Fibroblast of skin of right biceps (primary cell): ENCODE results near the gene TAAR9.
A peak's percentile ranks its signal among the peaks of the same experiment; 100 is the strongest.

Experiments
- DNase-seq: peaks from one replicate; pipeline ENCODE4 v3.0.0-alpha.2; 2013

The TAAR9 gene, protein sequence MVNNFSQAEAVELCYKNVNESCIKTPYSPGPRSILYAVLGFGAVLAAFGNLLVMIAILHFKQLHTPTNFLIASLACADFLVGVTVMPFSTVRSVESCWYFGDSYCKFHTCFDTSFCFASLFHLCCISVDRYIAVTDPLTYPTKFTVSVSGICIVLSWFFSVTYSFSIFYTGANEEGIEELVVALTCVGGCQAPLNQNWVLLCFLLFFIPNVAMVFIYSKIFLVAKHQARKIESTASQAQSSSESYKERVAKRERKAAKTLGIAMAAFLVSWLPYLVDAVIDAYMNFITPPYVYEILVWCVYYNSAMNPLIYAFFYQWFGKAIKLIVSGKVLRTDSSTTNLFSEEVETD

DNA sequence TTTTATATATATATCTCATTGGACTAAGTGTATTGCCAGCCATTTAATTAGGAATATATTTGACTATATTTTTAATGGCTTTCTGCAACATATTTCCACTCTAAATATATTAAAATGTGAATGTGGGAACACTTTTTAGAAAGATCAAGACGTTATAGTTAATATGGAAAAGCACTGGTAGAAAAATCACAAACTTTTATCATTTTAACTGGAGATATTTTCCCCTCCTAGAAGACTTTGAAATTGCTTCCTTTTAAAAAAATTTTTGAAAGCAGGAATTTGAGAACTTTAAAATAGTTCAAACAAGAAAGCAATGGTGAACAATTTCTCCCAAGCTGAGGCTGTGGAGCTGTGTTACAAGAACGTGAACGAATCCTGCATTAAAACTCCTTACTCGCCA is at the start of gene TAAR9:
TSS of gene TAAR9 (plus strand) at position 301 of the 400 bp plus-strand sequence. CDS start at position 314, 13 bp downstream.
- DNase-seq = no peak

DNA sequence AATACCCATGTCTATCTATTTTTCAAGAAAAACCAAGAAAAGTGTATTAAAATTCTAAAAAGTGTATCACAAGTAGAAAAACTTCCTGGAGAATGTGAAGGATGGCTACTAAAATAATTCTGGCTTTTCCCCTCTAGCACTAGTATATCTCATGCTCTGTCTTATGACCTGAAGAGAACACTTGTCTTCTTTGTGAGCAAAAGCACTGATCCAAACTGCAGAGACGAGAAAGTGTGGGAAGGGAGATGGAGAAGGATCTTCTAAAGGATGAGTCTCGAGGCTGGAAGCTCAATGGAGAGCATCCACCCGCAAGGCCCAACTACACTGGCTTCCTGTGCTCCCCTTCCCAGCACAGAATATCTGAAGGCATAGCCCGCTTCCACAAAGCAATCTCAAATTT is 48.7 kb upstream of the TAAR9 start:
- DNase-seq = no peak

DNA sequence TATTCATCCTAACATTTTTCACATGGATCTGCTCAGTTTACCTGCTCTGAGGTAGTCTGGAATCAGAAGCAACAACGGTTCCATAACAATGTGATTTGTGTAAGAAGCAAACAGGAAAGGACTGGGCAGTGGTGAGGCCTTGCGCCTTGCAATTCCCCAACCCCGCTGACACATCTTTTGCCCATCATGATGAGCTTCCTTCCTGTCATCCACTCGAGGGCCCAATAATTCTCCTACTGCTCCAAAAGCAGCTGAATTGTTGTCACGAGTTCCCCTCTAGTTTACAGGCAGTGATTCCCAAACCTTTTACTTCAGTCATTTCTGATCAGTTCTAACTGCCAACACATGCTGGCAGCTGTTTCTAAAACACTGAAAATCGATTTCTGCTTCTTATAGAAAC is 48.1 kb upstream of the TAAR9 start:
- DNase-seq = peak; percentile 31

DNA sequence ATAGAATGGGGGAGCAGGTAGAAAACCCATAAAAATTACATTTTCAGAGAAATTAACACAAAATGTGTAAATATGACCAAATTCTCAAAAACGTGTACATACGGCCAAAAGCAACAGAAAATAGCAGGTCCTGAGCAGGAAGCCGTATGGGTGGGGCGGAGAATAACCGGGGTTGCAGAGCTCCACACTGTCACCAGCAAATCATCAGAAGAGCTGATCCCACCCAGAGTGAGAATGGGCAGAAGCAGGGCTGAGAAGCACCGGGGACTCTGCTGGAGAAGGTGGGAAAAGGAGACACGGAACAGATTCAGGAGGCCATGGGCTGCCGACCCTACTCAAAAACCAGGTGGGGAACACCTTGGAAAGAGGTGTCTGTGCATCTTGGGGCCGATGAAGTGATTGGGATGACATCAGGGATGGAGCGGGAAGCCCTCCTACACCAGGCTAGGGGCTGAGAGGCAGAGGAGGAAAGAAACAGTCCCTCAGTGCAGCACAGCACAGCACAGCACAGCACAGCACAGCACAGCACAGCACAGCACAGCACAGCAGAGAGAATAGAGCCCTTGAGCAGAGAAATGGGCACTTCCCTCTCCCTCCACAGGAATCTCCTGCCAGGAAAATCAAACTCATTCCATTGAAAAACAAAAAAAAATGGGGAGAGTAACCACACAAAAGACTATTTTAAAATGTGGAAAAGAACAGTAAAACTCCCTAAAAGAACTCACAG is 47.4 kb upstream of the TAAR9 start:
- DNase-seq = no peak

DNA sequence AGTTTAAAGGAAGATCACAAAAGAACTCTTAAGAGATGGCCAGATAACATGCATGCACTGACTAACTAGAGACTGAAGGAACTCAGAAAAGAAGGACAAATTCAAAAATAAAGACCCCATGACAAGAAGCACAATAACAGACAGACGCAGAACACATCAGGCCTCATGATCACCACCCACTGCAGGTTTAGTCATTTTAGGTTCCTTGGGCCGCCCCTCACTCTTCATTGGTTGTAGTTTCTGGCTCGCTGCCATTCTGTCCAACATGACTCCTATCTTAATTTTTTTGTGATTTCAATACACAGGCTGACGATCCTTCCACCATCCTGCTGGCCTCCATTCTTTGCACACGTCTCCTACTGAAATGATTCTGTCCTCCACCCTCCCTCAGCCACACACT is 46.8 kb upstream of the TAAR9 start:
- DNase-seq = peak; percentile 65

DNA sequence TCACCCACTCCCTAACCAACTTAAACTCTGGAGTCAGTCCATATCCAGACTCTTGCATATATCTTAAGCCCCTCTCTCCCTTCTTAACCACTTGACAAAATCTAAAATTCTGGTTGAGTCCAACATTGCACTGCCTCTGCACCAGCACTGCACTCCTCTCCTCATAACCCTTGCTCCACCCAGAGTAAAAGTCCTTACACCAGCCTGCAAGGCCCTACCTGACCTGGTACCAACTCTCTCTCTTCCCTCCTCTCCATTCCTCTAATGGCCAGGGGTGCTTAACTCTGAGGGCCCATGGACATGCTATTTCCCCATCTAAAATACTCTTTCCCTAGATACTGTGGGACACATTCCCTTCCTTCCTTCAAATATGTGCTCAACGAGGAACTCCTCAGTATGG is 46.2 kb upstream of the TAAR9 start:
- DNase-seq = no peak

DNA sequence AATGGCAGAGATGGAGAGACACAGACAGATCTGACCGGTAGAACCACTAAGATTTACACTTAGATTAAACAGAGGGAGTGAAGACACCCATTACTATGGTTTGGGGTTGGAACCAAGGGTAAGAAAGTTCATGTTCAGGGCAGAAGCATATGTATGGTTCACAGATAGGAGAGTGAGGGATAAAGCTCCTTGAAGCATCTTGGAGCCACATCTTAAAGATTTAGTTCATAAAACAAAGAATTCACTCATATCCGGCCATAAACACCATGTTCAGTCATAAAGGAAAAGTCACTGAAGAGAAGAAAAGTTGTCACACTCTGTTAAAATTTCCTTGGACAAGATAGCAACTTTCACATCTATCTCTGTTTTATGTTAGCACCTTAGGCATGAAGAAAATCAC is 43.1 kb upstream of the TAAR9 start:
- DNase-seq = no peak

DNA sequence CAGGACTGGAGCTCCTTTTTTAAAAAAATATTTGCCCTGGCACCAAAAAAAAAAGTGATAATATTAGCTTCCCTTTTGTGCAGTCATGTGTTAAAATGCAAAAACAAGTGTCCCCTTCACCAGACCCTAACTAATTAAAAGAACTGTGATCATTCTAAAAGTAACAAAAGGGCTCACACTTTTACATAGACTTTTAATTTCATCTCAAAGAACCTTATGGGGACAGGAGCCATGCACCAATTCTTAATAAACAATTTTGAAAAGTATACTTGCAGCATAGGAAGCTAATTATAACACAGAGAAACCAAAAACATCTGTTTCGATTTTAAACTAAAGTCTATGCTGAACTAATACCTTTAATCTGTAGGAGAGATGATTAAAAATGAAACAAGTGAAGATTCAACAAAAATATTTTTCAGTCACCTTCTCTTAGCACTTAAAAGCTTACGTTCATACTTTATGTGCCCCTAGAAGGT is 42.4 kb upstream of the TAAR9 start:
- DNase-seq = no peak

DNA sequence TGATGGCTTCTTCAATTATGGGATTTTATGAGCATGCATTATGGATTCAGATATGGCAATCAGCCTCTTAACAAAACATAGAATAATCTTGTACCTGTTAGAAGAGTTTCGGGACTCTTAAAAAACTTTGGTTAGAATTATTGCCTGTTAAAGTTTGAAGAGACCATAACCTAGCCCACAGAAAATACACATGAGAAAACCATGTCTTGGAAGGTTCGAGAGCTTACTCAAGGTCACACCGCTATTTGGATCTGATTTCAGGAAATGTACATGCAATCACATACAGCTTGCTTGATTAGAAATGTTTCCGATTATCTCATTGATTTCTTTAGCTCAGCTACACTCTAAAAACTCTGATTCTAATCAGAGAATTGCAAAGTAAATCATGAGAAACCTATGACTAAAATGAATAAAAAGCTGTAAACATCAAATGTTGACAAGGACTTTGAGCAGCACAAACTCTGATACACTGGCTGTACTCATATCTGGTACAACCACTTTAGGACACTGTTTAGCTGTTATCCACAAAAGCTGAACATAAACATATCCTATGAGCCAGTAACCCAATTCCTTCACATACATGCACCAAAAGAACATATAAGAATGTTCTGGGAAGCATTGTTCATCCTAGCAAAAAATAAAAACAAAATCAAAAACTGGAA is 41.4 kb upstream of the TAAR9 start:
- DNase-seq = no peak

DNA sequence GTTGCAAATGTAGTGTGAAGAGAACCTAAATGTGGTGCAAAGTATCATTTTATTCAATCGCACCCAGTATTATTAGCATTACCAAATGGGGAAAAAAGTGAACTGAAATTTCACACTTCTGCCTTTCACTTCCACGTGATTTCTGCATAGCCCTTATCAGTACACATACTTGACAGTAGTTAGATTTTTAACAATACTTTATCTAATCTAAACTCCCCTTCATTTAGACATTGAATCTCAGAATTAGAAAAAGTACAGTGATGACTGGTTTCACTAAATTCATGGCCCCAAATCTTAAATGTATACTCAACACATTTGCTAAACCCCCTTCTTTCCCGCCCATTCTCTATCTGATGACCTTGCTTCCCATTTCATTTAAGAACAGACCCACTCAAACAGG is 39.4 kb upstream of the TAAR9 start:
- DNase-seq = no peak

DNA sequence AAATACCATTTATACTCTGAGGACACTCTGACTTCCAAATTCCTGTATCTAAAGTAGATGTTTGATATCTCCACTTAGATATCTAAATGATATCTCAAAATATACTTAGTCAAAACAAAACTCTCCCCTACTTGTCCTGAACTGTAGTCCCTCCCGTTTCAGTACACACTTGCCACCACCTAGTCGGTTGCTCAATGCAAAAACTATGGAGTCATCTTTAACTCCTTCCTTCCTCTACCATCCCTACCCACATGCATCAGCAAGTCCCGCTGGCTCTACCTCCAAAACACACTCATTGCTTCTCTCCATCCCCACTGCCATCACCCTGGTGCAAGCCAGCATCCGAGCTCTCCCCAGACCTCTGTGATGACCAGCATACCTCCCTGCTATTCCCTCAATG is 38.3 kb upstream of the TAAR9 start:
- no peak for DNase-seq

DNA sequence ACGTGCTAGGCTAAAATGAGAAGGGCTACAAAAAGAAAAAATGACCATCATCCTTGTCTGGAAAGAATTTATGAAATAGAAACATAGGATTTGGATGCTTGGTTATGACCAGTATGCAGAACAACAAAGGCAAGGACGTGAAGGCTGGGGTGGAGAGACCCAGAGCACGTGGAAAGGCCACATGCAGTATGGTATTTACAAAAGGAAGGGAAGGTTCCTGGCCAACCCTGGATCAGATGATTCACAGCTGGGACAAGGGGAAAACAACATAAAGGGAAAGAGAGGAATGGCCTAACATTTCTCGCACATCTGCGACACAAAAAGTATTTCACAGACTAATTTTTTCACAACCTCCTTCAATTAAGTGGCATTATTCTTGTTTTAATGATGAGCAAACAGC is 33.3 kb upstream of the TAAR9 start:
- DNase-seq = no peak

DNA sequence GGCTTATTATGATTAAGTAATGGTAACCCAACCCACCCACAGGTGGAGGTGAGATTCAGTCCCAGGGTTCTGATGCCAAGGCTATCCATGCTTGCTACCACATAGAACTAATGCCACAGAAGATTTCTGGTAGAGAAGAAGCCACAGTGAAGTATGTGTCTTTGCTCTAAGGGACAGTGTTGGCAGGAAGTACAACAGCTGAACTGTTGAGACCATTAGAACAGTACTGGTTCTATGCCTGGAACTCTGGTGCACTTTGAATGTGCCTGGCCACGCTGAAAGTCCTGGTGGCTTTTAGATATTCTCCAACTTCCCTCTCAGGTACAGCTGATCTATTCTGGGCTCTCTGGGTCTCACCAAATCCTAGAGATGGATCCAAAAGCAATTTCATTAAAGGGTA is 32.9 kb upstream of the TAAR9 start:
- no peak for DNase-seq

DNA sequence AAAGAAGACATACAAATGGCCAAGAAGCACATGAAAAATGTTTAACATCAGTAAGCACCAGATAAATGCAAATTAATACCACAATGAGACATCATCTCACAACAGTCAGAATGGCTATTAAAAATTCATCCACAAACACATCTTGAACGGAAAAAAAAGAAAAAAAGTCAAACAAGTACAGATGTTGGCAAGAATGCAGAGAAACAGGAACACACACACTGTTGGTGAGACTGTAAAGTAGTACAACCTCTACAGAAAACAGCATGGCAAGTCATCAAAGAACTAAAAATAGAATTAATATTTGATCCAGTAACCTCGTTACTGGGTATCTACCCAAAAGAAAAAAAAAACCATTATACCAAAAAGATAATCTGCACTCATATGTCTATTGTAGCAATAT is 31.6 kb upstream of the TAAR9 start:
- no peak for DNase-seq

DNA sequence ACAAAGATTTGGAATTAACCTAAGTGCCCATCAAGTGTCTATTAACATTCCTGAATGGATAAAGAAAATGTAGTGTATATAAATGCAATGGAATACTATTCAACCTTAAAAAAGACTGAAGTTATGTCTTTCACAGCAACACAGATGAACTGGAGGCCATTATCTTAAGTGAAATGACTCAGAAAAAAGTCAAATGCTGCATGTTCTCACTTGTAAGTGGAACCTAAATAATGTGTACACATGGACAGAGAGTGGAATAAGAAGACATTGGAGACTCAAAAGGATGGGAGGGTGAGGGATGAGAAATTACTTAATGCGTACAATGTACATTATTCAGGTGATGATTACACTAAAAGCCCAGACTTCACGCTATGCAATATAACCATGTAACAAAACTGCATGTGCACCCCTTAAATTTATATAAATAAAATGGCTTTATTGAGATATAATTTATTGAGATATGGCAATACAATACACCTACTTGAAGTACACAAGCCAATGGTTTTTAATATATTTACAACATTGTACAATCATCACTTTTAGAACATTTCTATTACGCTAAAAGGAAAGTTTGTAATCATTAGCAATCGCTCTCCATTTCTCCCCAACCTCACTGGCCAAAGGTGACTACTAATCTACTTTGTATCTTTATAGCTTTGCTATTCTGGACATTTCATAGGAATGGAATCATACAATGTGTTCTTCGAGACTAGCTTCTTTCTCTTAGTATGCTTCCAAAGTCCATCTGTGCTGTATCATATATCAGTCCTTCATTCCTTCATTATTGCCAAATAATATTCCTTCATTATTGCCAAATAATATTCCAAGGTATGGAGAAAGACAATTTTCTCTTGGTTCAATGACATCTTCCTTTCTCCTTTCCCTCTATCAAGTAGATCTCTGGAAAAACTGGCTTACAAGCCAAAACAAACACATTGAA is 30.9 kb upstream of the TAAR9 start:
- DNase-seq = no peak

DNA sequence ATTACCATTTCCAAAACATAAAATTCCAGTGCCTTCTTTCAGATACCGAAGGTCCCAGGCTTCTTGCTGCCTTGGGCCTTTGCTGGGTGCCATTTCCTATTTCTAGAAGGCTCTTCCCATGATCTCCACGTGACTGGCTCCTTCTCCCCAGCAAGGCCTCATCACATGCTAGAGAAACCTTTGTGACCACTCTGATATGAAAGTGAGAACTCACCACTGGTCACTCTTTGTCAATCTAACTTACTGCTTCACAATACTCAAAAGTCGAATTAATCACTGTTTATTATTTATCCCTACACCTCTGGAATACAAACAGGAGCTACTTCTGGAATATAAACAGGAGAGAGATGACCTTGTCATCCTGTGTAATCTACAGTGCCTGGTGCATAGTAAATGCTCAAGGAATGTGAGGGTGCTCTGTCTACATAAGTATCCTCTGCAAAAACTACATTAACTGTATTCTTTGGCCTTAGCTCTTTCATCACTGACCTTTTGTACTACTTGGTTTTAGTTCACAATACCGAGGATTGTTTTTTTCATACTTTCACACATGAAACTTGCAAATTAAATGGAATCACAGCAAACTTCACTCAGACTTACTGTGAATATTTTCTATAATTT is 26.8 kb upstream of the TAAR9 start:
- no peak for DNase-seq

DNA sequence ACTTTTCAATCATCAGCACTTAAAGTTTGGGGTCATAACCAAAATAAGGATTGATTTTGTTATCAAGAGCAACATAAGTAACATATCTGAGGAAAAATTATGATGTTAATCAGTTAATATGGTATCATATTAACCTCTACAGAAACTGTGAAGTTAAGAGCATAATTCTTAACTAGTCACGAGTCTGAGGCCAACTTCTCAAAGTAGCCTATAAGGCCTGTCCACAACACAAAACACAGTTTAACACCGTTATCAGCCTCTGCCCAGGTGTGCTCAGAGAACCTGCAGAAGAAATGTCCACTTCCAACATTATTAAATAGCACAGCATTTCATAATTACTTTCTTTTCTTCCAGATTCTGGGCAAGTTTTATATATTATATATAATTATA is 26.3 kb upstream of the TAAR9 start:
- no peak for DNase-seq

DNA sequence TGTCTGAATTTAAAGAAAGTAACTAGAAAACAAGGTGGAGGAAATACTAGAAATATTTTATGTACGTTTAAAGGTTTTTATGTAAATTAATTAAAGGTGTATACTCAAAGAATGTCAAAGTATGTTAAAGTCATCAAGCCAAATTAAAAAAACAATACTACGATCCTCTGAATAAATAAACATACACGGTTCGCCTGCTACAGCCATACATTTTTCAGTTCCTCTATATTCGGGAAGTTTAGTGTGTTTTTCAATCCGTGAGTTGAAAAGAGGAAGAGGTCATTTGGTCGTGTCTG is 25.8 kb upstream of the TAAR9 start:
- DNase-seq = no peak

DNA sequence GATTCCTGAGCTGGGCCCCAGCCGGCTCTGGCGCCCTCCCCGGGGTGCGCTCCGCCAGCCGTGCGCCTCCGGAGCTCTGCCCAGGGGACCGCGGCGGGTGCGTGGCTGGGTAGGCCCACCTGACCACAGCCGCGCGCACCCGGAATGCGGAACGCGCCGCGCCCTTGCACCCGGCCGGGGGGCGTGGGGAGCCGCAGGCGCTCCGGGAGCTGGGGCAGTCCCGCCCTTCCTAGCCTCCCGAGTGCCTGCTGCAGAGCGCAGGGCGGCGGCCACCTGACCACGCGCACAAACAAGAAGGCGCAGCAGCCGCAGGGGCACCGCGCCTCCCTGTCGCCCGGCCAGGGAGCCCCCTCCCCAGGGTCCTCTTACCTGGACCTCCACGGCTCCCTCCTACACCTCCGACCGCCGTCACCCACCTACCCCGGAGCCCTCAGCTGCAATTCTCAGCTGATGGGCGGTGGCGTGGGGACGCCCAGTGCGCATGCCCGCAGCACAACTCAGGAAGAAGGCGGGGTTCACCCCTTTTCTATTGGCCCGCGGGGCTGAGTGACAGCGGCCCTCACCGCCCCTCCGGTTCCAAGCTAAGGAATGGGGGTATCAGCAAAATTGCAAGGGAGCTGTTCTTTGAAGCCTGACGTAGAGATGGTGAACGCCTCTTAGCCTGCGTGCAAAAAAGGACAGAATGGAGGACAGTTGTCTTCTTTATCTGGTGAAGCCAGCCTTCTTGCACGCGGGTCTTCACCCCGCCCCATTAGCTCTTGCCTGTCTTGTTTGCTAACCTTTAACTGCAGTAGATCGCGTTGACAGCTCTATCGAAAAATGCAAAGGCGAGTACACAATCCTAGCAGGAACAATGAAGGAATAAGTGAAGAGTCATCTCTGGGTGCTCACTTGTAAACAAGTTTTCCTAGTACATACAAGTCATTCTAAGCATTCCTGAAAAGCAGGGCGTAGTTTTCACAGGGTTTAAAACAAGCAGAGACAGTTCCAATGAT is 25.1 kb upstream of the TAAR9 start, which contains the start of gene STX7:
TSS of gene STX7 (minus strand) at position 479 of the 995 bp plus-strand sequence. CDS start 9,586 bp downstream, outside the sequence.
- peak; percentile 85 for DNase-seq

DNA sequence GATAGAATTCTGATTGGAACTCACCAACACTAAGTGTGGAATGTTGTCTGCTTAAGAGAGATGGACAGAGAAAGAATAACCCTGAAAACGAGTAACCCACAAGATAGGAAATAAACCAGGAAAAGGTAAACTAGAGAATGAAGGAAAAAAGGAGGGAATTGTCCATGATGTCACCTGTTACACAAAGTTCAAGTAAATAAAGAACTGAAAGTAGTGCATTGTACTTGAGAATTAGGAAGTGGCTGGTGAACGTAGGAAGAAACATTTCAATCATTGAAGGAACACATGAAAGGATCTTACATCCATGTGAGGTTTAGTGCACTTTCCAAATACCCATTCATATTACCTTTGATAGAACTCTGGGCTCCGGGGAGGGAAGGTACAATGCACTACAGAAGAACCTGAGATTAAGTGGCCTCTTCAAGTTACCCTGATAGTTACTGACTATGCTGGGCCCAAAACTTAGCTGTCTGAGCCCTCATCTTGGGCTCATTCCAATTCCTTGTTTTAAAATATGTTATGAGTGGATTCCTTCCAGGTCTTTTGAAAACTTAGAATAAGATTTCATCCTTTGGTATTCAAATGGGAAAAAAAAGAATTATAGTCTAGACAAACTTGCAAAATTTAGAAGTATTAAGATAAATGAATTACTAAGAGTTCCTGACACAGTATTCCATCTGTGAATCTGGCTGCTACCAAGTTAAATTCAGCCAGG is 24.1 kb upstream of the TAAR9 start:
- peak; percentile 15 for DNase-seq
